Cerebellar cortex (tissue), 1 donor: ENCODE results near the gene LSMEM2.
"Not testable (repeated sequence)": the region's sequence is repeated elsewhere in the genome, so short reads cannot be mapped to it uniquely, and the experiment has no call there.

Experiments used
- DNase-seq: peaks from one replicate; pipeline ENCODE4 v3.0.0-alpha.2; 2015; ENCODE audit warnings: low spot score

The LSMEM2 gene

DNA sequence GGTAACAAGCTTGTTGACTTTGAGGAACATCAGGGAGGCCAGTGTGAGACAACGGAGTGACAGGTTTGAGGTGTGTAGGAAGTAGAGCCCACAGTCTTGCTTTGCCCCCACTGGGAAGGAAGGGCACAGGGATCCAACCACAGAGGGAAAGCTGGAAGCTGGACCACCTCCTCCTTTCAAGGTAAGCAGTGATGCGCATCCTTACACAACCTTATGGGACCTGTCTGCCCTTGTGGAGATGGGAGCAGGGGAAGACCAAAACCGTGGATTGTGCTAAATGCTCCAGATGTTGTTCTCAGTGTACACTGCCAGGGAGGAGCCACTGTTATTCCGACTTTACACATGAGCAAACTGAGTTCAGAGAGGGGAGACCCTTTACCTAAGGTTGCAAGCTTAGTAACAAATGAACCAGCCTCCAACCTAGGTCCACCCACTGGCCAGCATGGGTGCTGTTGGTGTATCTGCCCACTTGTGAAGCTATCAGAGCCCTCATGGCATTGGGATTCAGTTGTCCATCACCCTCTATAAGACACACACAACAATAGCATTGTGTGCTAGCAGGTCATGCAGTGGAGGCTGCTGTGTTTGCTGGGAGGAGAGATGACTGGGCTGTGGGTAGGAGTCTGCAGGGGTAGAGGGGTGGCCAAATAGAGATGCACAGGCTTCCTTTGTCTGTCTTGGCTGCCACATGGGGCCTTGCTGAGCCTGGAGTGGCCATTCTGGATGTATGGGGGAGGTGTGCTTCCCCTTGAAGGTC is 586 bp upstream of the LSMEM2 start:
- no peak for DNase-seq

- no peak for DNase-seq
These were observed 549 bp downstream of the LSMEM2 start for GRCh38 chr3:50279255-50280016.

GRCh38 chr3:50284121-50284520 is 5.2 kb downstream of the LSMEM2 start:
- DNase-seq, result not testable (repeated sequence)

DNA sequence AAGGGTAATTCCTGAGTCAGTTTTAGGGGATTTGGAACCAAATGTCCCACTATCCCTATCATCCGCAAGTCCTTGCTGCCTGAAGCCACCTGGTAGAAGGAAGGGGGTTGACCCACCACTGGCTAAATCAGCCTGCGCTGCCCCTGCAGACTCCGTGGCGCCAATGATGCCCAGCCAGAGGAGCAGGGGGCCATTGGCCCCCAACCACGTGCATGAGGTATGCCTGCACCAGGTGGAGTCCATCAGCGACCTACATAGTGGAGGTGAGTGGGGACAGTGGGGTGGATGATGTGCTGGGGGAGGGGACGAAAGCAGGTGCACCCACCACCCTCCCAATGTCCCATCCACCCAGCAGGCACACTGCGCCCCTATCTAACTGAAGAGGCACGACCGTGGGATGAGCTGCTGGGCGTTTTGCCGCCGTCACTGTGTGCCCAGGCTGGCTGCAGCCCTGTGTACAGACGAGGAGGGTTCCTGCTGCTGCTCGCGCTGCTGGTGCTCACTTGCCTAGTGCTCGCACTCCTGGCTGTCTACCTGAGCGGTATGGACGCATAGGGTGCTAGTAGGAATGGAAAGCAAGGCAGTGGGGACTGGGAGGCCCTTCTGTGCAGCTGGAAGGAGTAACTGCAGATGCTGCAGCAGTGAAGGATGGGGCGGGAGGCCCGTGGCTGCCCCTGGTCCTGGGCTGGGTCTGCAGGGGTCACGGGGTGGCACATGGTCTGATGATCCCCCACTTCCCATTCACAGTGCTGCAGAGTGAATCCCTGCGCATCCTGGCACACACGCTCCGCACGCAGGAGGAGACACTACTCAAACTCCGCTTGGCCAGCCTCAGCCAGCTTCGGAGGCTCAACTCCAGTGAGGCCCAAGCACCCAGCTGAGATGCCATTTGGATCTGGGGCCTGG is 7.7 kb downstream of the LSMEM2 start:
- DNase-seq, result no peak

DNA sequence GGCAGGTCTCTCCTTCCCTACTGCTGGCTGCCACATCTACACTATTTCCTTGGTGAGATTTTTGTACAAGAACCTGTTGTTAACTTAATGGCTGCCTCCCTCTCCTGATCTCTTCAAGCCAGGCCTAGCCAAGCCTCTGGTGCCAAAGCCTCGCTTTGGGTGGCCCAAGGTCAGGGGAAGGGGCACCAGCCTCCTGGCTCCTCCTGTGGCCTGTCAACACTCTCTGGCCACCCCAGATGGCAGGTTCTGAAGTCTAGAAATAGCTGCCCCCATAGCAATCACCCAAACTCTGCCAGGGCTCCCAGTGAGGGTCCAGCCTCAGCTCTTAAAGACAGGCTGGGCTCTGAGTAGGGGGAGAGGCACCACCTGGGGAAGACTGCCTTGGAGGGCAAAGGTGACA is 8.4 kb downstream of the LSMEM2 start:
- no peak for DNase-seq

GRCh38 chr3:50288387-50289007 is 9.6 kb downstream of the LSMEM2 start:
- DNase-seq, result no peak

- no peak for DNase-seq
These were observed 10.2 kb downstream of the LSMEM2 start for GRCh38 chr3:50289130-50289529.

DNA sequence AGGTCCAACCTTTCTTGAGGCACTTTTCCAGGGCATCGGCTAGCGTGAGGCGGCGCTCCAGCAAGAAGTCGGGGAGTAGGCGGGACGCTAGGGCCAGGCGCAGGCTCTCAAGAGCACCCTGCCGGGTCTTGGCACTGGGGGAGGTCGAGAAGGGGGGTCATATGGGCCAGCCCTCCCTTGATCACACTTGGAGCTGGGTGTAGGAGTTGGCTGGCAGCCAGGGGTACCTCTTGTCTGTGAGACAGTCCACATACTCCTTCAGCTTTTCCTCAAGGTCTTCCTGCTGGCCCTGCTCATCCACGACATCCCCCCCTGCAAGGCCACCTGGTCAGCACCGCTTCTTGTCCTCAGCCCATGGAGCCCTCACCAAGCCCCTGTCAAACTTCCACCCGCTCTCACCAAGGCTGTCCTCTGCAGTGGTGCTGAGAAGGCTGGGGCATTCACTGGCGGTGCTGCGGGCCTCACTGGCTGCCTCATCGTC is 11.3 kb downstream of the LSMEM2 start:
- DNase-seq, result no peak

GRCh38 chr3:50292159-50293078 is 13.5 kb downstream of the LSMEM2 start, which contains the start of gene IFRD2:
TSS of gene IFRD2 (minus strand) at chr3:50292429. CDS start at chr3:50292274, 155 bp downstream.
- peak; percentile 98 for DNase-seq

DNA sequence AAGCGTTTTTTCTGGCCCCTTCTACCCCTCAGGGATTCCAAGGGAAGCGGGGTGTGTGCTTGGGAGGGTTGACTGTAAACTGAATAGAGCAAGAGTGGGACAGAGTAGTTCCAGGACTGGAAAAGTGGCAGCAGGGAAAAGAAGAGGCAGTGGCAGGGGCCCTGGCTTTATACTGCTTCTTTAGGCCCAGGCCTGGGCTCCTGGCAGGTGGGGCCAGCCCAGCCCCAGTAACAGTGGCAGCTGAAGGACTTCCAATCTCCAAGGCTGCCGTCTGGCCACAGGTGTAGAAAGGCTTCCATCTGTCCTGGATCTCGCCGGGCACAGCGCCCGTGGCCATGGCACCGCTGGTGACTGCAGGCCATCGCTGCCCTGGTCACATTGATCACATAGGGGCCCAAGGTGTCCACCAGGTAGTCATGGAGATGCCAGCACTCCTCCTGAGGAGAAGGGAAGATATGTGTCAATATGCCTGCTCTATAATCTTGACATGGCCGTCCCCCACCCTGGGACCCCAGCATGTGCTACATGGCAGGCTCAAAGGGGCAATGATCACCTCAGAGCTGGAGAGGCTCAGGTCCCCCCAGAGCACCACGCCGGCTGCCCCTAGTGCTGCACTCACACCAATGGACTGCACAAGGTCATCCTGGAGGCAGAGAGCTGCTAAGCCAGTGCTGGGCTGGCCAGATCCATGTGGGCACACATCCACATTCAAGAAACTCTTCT is 14.4 kb downstream of the LSMEM2 start:
- no peak for DNase-seq

DNA sequence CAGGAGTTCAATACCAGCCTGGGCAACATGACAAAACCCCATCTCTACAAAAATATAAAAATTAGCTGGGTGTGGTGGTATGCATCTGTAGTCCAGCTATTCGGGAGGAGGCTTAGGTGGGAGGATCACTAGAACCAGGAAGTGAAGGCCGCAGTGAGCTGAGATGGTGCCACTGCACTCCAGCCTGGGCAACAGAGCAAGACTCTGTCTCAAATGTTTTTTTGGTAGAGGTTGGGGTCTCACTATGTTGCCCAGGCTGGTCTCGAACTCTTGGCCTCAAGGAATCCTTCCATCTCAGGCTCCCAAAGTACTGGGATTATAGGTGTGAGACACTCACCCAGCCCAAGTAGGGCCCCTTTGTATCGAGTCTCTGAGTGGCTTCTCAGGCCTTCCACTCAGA is 15.2 kb downstream of the LSMEM2 start:
- DNase-seq, result no peak

- no peak for DNase-seq
These were observed 15.9 kb downstream of the LSMEM2 start for GRCh38 chr3:50294492-50295403.

- DNase-seq, result no peak
These were observed 16.9 kb downstream of the LSMEM2 start for GRCh38 chr3:50295553-50296431.

GRCh38 chr3:50296721-50297383 is 18.0 kb downstream of the LSMEM2 start:
- no peak for DNase-seq

DNA sequence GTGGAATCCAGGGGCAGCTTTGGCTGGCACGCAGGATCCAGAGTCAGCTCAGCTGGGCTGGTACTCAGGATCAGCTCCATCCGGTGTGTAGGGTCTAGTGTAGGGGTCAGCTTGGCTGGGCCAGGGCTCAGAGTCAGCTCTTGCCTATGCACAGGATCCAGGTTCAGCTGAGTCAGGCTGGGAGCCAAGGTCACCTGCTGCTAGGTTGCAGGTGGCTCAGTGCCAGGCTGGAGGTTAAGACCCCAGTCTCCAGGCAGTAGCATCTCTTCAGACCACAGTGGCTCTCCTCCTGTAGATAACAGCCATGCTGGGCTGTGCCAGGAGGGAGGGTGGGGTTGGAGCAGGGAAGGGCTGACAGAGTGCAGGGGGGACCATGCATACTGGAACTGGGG is 18.5 kb downstream of the LSMEM2 start:
- DNase-seq, result no peak

DNA sequence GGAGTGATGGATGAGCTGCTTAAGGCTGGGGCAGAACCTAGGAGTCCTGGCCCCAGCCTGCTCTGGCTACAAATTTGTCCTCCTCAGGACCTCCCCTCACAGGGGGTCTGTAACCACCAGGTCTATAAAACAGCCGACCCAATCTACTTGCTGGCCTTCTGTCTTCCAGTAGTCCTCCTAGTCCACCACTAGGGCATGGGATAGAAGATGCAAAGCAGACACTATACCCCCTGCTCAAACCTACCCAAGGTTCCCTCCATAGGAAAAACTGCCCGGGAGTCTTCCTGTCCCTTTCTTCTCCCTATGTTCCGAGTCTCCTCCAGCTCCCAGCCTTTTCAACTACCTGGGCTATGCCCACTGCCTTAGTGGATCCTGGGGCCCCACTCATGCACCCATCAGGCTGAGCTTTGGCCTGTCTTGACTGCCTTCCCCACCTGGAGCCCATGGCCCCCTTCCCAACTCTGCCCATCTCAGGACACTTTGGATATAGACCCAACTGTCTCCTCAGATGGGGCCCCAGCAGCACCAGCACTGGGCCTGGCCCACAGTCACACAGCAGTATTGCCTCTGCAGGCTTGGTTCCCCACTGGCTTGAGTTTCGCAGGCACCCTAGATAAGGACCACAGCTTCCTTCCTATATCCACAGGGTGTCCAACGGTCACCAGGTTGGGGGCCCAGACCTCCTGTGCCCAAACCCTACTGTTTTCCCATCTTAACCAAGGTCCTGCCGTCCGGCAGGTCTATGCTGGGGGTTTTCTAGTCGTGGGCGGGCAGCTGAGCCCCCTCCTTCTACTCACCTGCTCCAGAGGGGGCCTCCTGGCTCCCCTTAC is 19.2 kb downstream of the LSMEM2 start:
- DNase-seq, result peak; percentile 46
